Fibroblast of lung (primary cell): ENCODE measurements around the gene FOXC1. TPM values are rescaled to one million over a fixed set of nuclear protein-coding genes. Genes with fewer than 3 reads are reported as not detected.

Experiments used
- DNase-seq, 2 donors: peaks; one replicate each; pipeline versions ENCODE4 v3.0.0 to v3.0.0-alpha.2; 2010; ENCODE audit warnings: low read depth in 2 of 2
- H2AFZ ChIP-seq: 2 replicates; pipeline ENCODE4 v1.5.1; 2012; ENCODE audit warnings: low read length, control low read depth, inconsistent platforms
- H3K27ac ChIP-seq: 2 replicates; pipeline ENCODE4 v1.5.1; 2011; ENCODE audit warnings: low read length, control low read depth; ENCODE audit not compliant: insufficient read depth
- H3K27me3 ChIP-seq: 2 replicates; pipeline ENCODE4 v1.5.1; 2011; ENCODE audit warnings: mild to moderate bottlenecking, low read length; ENCODE audit not compliant: control insufficient read depth, insufficient read depth
- H3K36me3 ChIP-seq: 2 replicates; pipeline ENCODE4 v1.5.1; 2011; ENCODE audit warnings: low read length; ENCODE audit not compliant: control insufficient read depth, insufficient read depth
- H3K4me1 ChIP-seq: 2 replicates; pipeline ENCODE4 v1.5.1; 2011; ENCODE audit warnings: low read length; ENCODE audit not compliant: control insufficient read depth, insufficient read depth; ENCODE audit errors: extremely low read depth
- H3K4me2 ChIP-seq: 2 replicates; pipeline ENCODE4 v1.5.1; 2011; ENCODE audit warnings: low read length, control low read depth; ENCODE audit not compliant: insufficient read depth; ENCODE audit errors: extremely low read depth
- H3K4me3 ChIP-seq, 4 experiments: fragments of 200-600 bp in 1 of 4; sonication (generic) in 1 of 4; replicated peaks in 1 of 4; 2 replicates each; pipeline ENCODE4 v1.5.1; 2011 to 2016; ENCODE audit warnings: low read length in 4 of 4, low read depth in 3 of 4, mild to moderate bottlenecking in 3 of 4, control low read depth in 2 of 4, inconsistent platforms in 1 of 4, mixed read lengths in 1 of 4; ENCODE audit not compliant: insufficient read depth in 1 of 4; ENCODE audit errors: control extremely low read depth in 1 of 4
- H3K79me2 ChIP-seq: 2 replicates; pipeline ENCODE4 v1.5.1; 2012; ENCODE audit warnings: mild to moderate bottlenecking, low read length, inconsistent platforms; ENCODE audit not compliant: control insufficient read depth, insufficient read depth
- H3K9ac ChIP-seq: 2 replicates; pipeline ENCODE4 v1.5.1; 2011; ENCODE audit warnings: mild to moderate bottlenecking, low read length, control low read depth; ENCODE audit not compliant: insufficient read depth
- H3K9me3 ChIP-seq: 2 replicates; pipeline ENCODE4 v1.5.1; 2012; ENCODE audit warnings: low read depth, low read length; ENCODE audit not compliant: control insufficient read depth, insufficient read depth
- H4K20me1 ChIP-seq: 2 replicates; pipeline ENCODE4 v1.5.1; 2011; ENCODE audit warnings: low read length; ENCODE audit not compliant: control insufficient read depth, insufficient read depth; ENCODE audit errors: extremely low read depth
- EZH2 ChIP-seq: IDR thresholded peaks from 2 replicates; pipeline ENCODE4 v1.5.1; 2012; ENCODE audit warnings: low read length, control low read depth, mild to moderate bottlenecking; ENCODE audit errors: missing control alignments
- polyA plus RNA-seq, 2 donors: library from polyadenylated mRNA; depleted of rRNA in 1 of 2; stranded (reverse) in 1 of 2; unstranded in 1 of 2; fragments of >200 nt; gene quantifications; 2 replicates each; pipeline ENCODE4 v1.2.1, GENCODE V29; 2011 to 2012; ENCODE audit warnings: missing spikeins in 1 of 2
- total RNA-seq: library from RNA; depleted of rRNA; stranded (reverse); fragments of >200 nt; gene quantifications from 2 replicates; pipeline ENCODE4 v1.2.1, GENCODE V29; 2014
- TF ChIP-seq, protein P1 (sequence below), 2 donors: IDR thresholded peaks in 1 of 2; conservative IDR thresholded peaks in 1 of 2; 1 replicate in 1 of 2; 2 replicates in 1 of 2; pipeline ENCODE4 v1.5.1; 2011 to 2012; ENCODE audit warnings: low read length in 2 of 2, control low read depth in 1 of 2, inconsistent platforms in 1 of 2, low read depth in 1 of 2, mild to moderate bottlenecking in 1 of 2

Gene FOXC1
- total and polyA plus RNA-seq, 2 donors (not counting 1 experiment from before 2014, with no cell fraction given), result 0.66 to 2.3 TPM

GRCh38 chr6:1658212-1659005, 48.7 kb downstream of the FOXC1 start:
- no peak overlapping the region for H3K4me2 ChIP-seq
- H4K20me1 ChIP-seq, result no peaks in the 10 kb centered on the region
- H3K79me2 ChIP-seq, result no peaks in the 10 kb centered on the region
- H3K27me3 ChIP-seq, result no peaks in the 10 kb centered on the region
- no peaks in the 10 kb centered on the region for H3K36me3 ChIP-seq
- H3K27ac ChIP-seq, result no peak overlapping the region
- DNase-seq, result no peak
- H3K9ac ChIP-seq, result no peak overlapping the region
- TF ChIP-seq, protein P1, sequence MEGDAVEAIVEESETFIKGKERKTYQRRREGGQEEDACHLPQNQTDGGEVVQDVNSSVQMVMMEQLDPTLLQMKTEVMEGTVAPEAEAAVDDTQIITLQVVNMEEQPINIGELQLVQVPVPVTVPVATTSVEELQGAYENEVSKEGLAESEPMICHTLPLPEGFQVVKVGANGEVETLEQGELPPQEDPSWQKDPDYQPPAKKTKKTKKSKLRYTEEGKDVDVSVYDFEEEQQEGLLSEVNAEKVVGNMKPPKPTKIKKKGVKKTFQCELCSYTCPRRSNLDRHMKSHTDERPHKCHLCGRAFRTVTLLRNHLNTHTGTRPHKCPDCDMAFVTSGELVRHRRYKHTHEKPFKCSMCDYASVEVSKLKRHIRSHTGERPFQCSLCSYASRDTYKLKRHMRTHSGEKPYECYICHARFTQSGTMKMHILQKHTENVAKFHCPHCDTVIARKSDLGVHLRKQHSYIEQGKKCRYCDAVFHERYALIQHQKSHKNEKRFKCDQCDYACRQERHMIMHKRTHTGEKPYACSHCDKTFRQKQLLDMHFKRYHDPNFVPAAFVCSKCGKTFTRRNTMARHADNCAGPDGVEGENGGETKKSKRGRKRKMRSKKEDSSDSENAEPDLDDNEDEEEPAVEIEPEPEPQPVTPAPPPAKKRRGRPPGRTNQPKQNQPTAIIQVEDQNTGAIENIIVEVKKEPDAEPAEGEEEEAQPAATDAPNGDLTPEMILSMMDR (conservative IDR thresholded peaks at IDR 0.05 in 1 of 2, IDR thresholded peaks at IDR 0.05 in 1 of 2; ENCODE audit: low read depth in 1 of 2, low read length in 2 of 2), result no peak
- no peak for TF ChIP-seq EZH2
- H3K4me1 ChIP-seq, result no peaks in the 10 kb centered on the region
- H2AFZ ChIP-seq, result no peak overlapping the region
- H3K4me3 ChIP-seq, result no peak overlapping the region
- no peaks in the 10 kb centered on the region for H3K9me3 ChIP-seq

DNA sequence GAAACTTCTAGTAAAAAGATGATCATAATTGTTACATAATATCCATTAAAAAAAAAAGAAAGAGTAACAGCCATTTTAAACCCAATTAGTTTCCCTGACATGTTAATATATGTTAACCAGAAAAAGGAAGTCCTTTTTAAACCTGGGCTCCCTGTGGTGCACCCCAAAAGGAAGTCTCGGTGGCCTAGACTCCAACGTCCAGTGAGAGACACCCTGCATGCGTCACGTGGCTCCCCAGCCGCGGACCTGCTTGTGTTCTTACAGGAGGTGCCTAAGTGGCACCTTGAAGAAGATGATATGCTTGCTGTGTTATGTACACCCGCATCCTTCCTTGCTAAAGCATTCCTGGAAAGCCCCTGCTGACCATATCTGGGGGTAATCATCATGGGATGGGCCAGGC, 50.1 kb downstream of the FOXC1 start:
- Histone ChIP-seq H3K27me3 (no peaks in the 10 kb centered on the region), H3K4me3 (no peak overlapping the region)
- TF ChIP-seq, protein P1 (conservative IDR thresholded peaks at IDR 0.05 in 1 of 2, IDR thresholded peaks at IDR 0.05 in 1 of 2; ENCODE audit: low read depth in 1 of 2, low read length in 2 of 2), result no peak
- no peak for TF ChIP-seq EZH2

DNA sequence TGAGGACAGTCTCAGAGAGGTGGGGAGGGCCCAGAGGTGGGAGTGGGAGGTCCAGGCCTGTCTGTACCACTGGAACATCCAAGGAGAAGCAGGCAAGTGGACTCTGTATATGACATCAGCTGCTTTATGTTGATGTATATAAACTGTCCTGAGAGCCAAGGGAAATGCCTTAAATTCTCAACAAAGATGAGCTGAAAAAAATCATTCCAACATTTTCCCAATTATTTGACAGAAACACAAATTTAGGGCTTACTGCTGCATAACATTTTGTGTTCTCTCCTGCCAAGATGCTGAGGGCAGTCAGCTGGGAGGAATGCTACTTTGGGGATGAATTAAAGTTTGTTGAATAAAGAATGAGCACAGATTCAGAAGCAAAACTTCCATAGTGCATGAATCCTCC, 52.8 kb downstream of the FOXC1 start:
- H4K20me1 ChIP-seq, result no peaks in the 10 kb centered on the region
- no peak overlapping the region for H3K9ac ChIP-seq
- H3K4me2 ChIP-seq, result no peak overlapping the region
- H3K27ac ChIP-seq, result no peak overlapping the region
- no peak overlapping the region for H3K4me3 ChIP-seq
- H3K9me3 ChIP-seq, result no peaks in the 10 kb centered on the region
- no peaks in the 10 kb centered on the region for H3K36me3 ChIP-seq
- DNase-seq, result no peak
- no peaks in the 10 kb centered on the region for H3K79me2 ChIP-seq
- no peaks in the 10 kb centered on the region for H3K27me3 ChIP-seq
- TF ChIP-seq, protein P1 (conservative IDR thresholded peaks at IDR 0.05 in 1 of 2, IDR thresholded peaks at IDR 0.05 in 1 of 2; ENCODE audit: low read depth in 1 of 2, low read length in 2 of 2), result no peak
- no peak for TF ChIP-seq EZH2
- no peaks in the 10 kb centered on the region for H3K4me1 ChIP-seq
- no peak overlapping the region for H2AFZ ChIP-seq

More for the DNA sequence above, 50.1 kb downstream of the FOXC1 start:
- no peaks in the 10 kb centered on the region for H4K20me1 ChIP-seq
- H3K4me2 ChIP-seq, result no peak overlapping the region
- H3K27ac ChIP-seq, result no peak overlapping the region
- no peak overlapping the region for H2AFZ ChIP-seq
- no peaks in the 10 kb centered on the region for H3K79me2 ChIP-seq
- H3K9ac ChIP-seq, result no peak overlapping the region
- DNase-seq, result no peak
- no peaks in the 10 kb centered on the region for H3K4me1 ChIP-seq
- H3K36me3 ChIP-seq, result no peaks in the 10 kb centered on the region
- H3K9me3 ChIP-seq, result no peaks in the 10 kb centered on the region

Other genes starting within 250 kb of the FOXC1 start
- gene FOXF2, start 220.3 kb upstream of the FOXC1 start, total RNA-seq, result 29.3 and 32.9 TPM in 2 replicates
- 42.5 and 51.7 TPM in 2 replicates for gene FOXF2, start 220.3 kb upstream of the FOXC1 start, polyA plus RNA-seq